NCI-H510A treated with DMSO at 0.1 percent for 48 hours (cell line): ENCODE results near the gene IFI27.
"Not testable (repeated sequence)": the region's sequence is repeated elsewhere in the genome, so short reads cannot be mapped to it uniquely, and the experiment has no call there.

Experiments used
- DNase-seq: peaks from one replicate; lab custom pipeline; 2025; lab: John Stamatoyannopoulos, UW

IFI27 gene

DNA sequence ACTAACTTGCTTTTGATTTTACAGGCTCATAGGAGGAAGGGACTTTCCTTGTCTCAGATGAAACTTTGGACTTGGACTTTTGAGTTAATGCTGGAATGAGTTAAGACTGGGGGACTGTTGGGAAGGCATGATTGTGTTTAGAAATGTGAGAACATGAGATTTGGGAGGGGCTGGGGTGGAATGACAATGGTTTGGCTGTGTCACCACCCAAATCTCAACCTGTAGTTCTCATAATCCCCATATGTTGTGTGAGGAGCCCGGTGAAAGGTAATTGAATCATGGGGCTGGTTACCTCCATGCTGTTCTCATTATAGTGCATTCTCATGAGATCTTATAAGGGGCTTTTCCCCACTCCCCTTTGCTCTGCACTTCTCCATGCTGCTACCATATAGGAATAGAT, 45.6 kb downstream of the IFI27 start:
- DNase-seq = not testable (repeated sequence)

DNA sequence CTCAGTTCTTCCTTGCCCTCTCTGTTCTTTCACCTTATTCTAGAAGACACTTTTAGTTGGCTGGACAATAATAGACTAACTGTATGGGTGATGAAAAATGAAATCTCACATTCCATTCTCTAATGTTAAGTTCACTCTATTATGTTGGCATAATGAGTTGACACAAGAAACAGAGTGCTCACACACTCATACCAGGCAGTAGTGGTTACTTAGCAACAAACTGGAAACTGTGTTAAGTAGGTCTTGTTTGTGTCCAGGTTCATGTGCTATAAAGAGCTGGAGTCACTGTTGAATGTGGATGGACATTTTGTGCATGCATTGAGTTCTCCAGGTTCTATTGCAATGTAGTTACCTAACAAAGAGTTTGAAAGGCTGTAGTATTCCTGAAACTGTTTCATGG, 46.7 kb downstream of the IFI27 start:
- peak; percentile 81 for DNase-seq

DNA sequence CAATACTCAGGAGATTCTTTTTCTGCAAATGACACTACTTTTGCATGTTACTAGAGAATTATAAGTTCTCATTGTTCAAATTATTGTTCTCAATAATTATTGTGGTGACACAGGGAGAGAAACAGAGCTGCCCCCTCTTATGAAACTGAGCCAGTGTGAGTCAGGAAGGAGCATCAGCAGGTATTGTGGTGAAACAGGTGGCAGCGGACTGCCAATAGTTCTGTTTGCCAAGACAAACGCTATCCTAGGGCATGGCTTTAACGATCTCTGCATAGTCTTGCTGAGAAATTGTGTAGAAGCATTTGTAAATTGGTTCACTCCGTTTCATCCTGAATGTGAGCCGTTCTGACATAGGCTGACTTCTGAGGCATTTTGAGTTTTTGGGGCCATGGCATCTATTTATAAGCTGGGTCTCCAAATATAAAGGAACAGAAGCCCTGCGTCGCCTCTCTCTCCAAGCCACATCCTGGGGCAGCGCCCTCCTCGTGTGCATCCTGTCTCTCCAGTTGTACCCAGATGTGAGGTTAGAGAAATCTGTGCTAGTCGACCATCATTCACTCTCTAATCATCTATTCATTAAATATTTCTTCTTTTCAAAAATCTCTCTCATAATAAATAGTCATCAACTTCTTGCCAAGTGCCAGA, 47.8 kb downstream of the IFI27 start:
- DNase-seq = peak; percentile 9

DNA sequence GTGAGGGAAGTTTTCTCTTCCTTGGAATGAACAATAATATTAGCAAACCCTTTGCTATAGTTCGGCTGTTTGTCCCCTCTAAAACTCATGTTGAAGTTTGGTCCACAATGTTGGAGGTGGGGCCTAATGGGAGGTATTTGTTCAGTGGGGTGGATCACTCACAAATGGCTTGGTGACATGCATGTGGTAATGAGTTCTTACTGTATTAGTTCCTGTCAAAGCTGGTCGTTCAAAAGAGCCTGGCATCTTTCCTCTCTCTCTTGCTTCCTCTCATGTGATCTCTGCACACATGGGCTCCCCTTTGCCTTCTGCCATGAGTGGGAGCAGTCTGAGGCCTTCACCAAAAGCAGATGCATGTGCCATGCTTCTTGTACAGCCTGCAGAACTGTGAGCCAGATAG, 50.5 kb downstream of the IFI27 start:
- no peak for DNase-seq

DNA sequence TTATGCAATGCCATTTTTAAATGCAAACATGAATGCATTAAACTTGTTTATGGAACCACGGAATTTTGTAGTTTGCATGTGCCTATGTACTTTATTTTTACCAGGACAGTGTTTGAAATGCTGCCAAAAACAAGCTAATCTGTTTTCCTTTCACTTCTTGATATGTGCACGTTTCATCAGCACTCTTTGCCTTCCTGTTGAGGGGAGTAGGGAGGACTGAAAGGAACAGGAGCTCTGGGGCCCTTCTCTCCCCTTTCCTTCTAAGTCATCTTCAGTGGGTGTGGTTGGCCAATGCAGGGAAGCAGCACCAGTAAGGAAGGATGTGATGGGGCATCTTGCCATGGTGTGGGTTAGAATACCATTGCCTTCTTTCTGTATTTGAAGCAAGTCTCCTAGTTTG, 51.4 kb downstream of the IFI27 start:
- DNase-seq = no peak

DNA sequence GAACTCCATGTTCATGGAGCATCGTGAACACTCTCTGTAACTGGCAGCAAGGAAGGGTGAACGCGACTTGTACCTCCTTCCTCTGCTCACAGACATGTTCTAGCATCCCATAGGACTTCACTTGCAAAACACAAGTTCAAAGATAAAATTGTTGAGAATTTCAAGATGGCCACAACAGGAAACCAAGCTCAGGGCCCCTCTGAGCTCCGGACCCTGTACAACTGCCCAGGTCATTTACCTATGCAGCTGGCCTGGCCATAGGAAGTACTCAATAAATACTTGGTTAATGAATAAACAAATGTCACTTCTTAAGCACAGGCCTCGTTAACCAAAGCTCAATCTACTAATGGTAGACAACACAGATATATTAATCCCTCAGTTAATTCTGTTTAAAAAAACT, 51.9 kb downstream of the IFI27 start:
- DNase-seq = no peak

DNA sequence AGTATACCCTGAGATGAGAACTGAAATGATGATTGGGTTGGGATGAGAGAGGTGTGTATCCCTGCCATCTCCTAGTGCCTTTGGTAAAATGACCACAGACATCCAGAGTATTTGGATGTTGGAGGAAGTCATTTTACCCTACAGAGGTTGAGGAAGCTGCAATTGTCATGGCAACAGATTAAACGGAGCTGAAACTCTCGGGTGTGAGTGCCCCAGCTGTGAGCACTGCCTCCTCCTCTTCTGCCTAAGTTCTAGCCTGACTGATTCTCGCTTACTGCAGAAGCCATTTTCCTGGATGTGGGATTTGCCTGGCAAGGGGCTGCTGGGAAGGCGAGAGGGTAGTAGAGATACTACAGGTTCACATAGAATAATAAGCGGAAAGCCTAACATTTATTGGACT, 53.3 kb downstream of the IFI27 start:
- DNase-seq = no peak

DNA sequence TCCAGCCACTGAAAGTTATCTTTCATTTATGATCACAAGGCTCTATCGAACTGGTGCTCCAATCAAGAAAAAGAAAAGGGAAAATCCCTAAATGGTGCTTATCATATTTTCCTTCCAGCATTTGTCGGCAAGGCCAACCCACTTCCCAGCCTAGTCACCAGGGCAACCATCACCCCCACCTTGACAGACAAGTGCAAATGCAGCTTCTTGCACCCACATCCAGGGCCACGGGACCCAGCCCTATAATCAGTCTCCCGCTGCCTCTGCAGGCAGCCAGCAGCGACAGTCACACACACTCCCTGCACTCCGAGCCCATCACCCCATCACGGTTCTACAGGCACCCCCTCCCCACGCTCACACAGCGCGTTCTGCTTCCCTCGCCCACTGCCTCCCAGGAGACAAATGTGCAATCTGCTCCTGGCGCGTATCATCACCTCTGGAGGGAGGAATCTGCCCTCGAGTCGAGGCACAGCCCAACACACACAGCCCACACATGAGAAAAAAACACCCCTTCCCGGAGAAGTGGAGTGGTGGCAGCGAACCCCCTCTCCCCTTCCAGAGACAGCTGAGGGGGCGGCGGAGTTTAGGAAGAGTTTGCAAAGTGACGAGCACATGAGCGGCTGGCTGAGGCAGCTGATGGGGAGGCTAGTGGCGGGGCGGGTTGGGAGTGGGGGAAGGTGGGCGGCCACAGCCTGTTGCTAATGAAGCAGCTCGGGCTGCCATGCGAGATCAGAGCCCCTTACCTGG, 54.3 kb downstream of the IFI27 start:
- DNase-seq = no peak

DNA sequence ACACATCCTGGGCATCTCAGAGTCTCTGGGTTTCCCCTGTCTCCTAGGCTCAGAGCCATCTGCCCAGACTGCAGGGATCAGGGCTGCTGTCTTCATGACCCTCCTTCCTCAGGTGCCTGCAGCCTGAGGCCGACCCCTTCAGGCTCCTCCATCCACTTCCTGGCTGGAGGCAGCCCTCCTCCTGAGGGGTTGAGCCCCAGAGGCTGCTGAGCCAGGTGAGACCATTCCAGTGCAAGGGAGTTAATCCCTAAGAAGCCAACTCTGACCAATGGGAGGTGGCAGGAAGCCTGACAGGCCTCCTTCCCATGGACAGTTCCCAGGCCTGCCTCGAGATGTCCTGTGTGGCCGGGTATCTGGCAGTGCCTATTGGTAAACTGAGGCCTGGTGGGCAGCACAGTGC, 55.2 kb downstream of the IFI27 start:
- no peak for DNase-seq
